Measurements from ENCODE around the gene HM13. TPM values are rescaled to one million over a fixed set of nuclear protein-coding genes. Genes with fewer than 3 reads are reported as not detected.
A peak's percentile ranks its signal among the peaks of the same experiment; 100 is the strongest.

The HM13 gene
- total and polyA plus RNA-seq, 9 of the 15 experiments (the other 6 are each of a cell fraction or from before 2014, with no cell fraction given), result 7.7 to 136 (median 74.5) TPM

- TF ChIP-seq CGGBP1 (CRISPR knock-in tag; IDR thresholded peaks at IDR 0.05) (no peak), NR2C2 (CRISPR knock-in tag; IDR thresholded peaks at IDR 0.05) (peak; percentile 62; the same call in 1 of the 2 replicates), NR2C2 (tag; IDR thresholded peaks at IDR 0.05) (peak; percentile 38; the same call in 1 of the 2 replicates), E2F4 (CRISPR knock-in tag; IDR thresholded peaks at IDR 0.05; ENCODE audit: low read depth) (no peak), FOXK2 (conservative IDR thresholded peaks at IDR 0.05 in 1 of 2, IDR thresholded peaks at IDR 0.05 in 1 of 2; ENCODE audit: low read depth in 2 of 2) (peak; percentile 81 to 90), EGR1 (conservative IDR thresholded peaks at IDR 0.05) (no peak; the same call in 1 of the 2 replicates), MLX (CRISPR knock-in tag; conservative IDR thresholded peaks at IDR 0.05) (peak in 1 of 2 experiments; percentile 70; a peak in 1 of 4 replicates), CBX3 (IDR thresholded peaks at IDR 0.05; ENCODE audit: borderline replicate concordance in 1 of 2, low read length in 2 of 2) (no peak), PREB (CRISPR knock-in tag; IDR thresholded peaks at IDR 0.05) (no peak), ZNF589 (CRISPR knock-in tag; IDR thresholded peaks at IDR 0.05; ENCODE audit: low read depth) (peak; percentile 95), PHF8 (IDR thresholded peaks at IDR 0.05; ENCODE audit: borderline replicate concordance, low read length) (peak; percentile 96; the same call in 1 of the 2 replicates), ZNF41 (CRISPR knock-in tag; conservative IDR thresholded peaks at IDR 0.05) (peak; percentile 39; the same call in 1 of the 2 replicates), NFE2L1 (tag; IDR thresholded peaks at IDR 0.05; ENCODE audit: borderline replicate concordance, low read depth) (no peak), ZBTB9 (CRISPR knock-in tag; IDR thresholded peaks at IDR 0.05) (peak; percentile 45; the same call in 1 of the 2 replicates), TBL1XR1 (IDR thresholded peaks at IDR 0.05; ENCODE audit: low read length in 2 of 2) (peak in 1 of 2 experiments; percentile 51; a peak in 1 of 4 replicates), SNRNP70 (optimal IDR thresholded peaks at IDR 0.05; ENCODE audit: low read depth, low read length) (no peak), KAT7 (CRISPR knock-in tag; IDR thresholded peaks at IDR 0.05; ENCODE audit: borderline replicate concordance) (peak; percentile 98)
Measured at GRCh38 chr20:31514154-31515071, at the start of gene HM13 (continued).
